HG02588 (cell line): ENCODE measurements around the gene ANKRD6.
A peak's percentile ranks its signal among the peaks of the same experiment; 100 is the strongest.
"Not testable (repeated sequence)": the region's sequence is repeated elsewhere in the genome, so short reads cannot be mapped to it uniquely, and the experiment has no call there.

Experiments used
- ATAC-seq: cut with Tn5 transposase; IDR thresholded peaks from one replicate; pipeline ENCODE4 v1.9.1; 2021; ENCODE audit warnings: mild to moderate bottlenecking, moderate library complexity; ENCODE audit not compliant: unreplicated experiment

ANKRD6 gene

GRCh38 chr6:89432875-89433251 lies at the start of gene ANKRD6:
TSS of gene ANKRD6 (plus strand) at chr6:89433152. CDS start at chr6:89566977, 133,825 bp downstream.
- ATAC-seq, result peak; percentile 94

GRCh38 chr6:89385156-89385667 lies 47.7 kb upstream of the ANKRD6 start:
- no peak for ATAC-seq

- ATAC-seq, result no peak
Observed at GRCh38 chr6:89385846-89386245, 47.1 kb upstream of the ANKRD6 start.

- peak; percentile 21 for ATAC-seq
Observed at GRCh38 chr6:89386917-89387491, 45.9 kb upstream of the ANKRD6 start.

- ATAC-seq, result peak; percentile 91
Observed at GRCh38 chr6:89387516-89388201, 45.3 kb upstream of the ANKRD6 start.

- no peak for ATAC-seq
Observed at GRCh38 chr6:89388846-89389245, 44.1 kb upstream of the ANKRD6 start.

GRCh38 chr6:89392823-89393222 lies 40.1 kb upstream of the ANKRD6 start:
- no peak for ATAC-seq

- ATAC-seq, result no peak
Observed at GRCh38 chr6:89393659-89394058, 39.3 kb upstream of the ANKRD6 start.

- not testable (repeated sequence) for ATAC-seq
Observed at GRCh38 chr6:89397884-89398283, 35.1 kb upstream of the ANKRD6 start.

- ATAC-seq, result no peak
Observed at GRCh38 chr6:89398762-89399525, 34.0 kb upstream of the ANKRD6 start.

GRCh38 chr6:89400050-89400449 lies 32.9 kb upstream of the ANKRD6 start:
- no peak for ATAC-seq

GRCh38 chr6:89400912-89401399 lies 32.0 kb upstream of the ANKRD6 start:
- ATAC-seq, result no peak

GRCh38 chr6:89402776-89403175 lies 30.2 kb upstream of the ANKRD6 start:
- ATAC-seq, result no peak

GRCh38 chr6:89404512-89404911 lies 28.4 kb upstream of the ANKRD6 start:
- no peak for ATAC-seq

GRCh38 chr6:89406141-89406540 lies 26.8 kb upstream of the ANKRD6 start:
- ATAC-seq, result no peak

GRCh38 chr6:89409461-89410035 lies 23.4 kb upstream of the ANKRD6 start:
- ATAC-seq, result no peak

- no peak for ATAC-seq
Observed at GRCh38 chr6:89410231-89410761, 22.7 kb upstream of the ANKRD6 start.

GRCh38 chr6:89410788-89411144 lies 22.2 kb upstream of the ANKRD6 start:
- no peak for ATAC-seq

- peak; percentile 37 for ATAC-seq
Observed at GRCh38 chr6:89411145-89412070, 21.5 kb upstream of the ANKRD6 start.
